Left cardiac atrium (tissue), 4 donors: ENCODE results near the gene MNT. TPM values are rescaled to one million over a fixed set of nuclear protein-coding genes. Genes with fewer than 3 reads are reported as not detected.
A peak's percentile ranks its signal among the peaks of the same experiment; 100 is the strongest.

Experiments
- ATAC-seq, 2 donors: fragments of 200-7000 bp; cut with Tn5 transposase; one replicate each; pipeline ENCODE4 v1.9.1; 2020; ENCODE audit warnings: mild to moderate bottlenecking in 2 of 2, moderate library complexity in 2 of 2
- DNase-seq: peaks from one replicate; pipeline ENCODE4 v3.0.0-alpha.2; 2020
- intact Hi-C, 2 donors: fragments of 100-400 bp; cut with DNase I; formaldehyde crosslinking; loops; one replicate each; pipeline versions ENCODE4 v1.14.1 to v1.15.1; 2022 to 2023
- total RNA-seq, 2 donors: library from RNA; stranded (reverse); fragmentation: NEBNext Ultra II Directional; extraction: Animal tissue kit (Norgen Biotek cat#: 25700); gene quantifications; one replicate each; pipeline ENCODE4 v1.2.1, GENCODE V29; 2021
- donor health status: DM: no; HTN: yes; CAD: no.
- donor health status: DM: no; HTN: yes; CAD: no; lungs with severe emphysema.
- donor health status: DM: yes; HTN: yes; CAD: no.
- donor health status: Dilated cardiomyopathy.

Gene MNT
- total RNA-seq, 2 donors from 2014 or later = 11.2 to 12.7 TPM

DNA sequence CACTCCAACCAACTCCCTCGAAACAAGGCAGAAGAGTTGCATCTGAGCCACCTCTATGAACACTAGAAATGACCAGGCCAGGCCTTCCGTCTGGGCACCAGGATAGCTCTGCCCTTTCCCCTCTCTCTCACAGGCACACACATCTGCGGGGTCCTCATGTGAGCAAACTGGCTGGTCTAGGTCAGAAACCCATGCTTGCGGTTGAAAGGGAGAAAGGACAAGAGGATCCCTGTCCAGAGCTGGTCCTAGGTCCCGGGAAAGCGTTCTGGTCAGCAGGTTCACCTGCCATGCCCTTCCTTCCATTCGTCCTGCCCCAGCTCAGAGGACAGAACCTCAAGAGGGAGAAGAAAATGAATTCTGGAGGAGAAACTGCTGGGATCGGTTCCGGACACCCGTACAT, 2.7 kb downstream of the MNT start:
- ATAC-seq (no peak), DNase-seq (no peak)
- intact Hi-C loops = no loop called here

- DNase-seq (no peak), ATAC-seq (no peak)
- intact Hi-C loops = no loop called here
These were observed 3.4 kb downstream of the MNT start for GRCh38 chr17:2397247-2398171.

DNA sequence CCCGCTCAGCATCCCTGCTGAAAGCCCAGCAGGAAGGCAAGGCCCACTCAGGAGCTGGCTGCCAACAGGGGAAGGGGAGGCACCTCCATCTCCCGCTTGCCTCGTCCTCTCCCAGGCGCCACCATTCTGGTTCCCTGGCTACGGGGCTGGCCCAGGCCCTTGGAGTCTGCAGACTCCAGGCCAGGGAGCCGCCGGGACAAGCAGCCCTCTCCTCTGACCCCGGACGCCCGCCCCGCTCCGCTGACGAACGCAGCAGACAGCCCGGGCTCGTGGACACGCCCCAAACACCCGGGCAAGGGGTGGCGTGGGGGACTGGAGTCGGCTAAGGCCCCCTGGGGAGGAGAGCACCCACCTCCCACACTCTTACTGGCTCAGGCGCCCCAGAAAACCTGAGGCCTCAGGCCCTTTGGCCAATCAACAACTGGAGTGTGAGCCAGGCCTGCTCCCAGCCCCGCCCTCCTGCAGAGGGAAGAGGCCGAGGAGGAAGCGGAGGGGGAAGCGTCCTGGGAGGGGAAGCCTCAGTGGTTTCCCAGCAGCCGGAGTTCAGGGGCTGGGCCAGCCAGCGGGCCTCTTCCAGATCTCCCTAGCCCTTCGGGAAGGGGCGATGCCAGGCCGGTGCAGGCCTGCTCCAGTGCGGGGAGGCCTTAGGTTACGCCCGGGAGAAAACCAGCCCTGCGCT, 4.2 kb downstream of the MNT start:
- intact Hi-C loops = no loop called here
- DNase-seq = peak; percentile 95

DNA sequence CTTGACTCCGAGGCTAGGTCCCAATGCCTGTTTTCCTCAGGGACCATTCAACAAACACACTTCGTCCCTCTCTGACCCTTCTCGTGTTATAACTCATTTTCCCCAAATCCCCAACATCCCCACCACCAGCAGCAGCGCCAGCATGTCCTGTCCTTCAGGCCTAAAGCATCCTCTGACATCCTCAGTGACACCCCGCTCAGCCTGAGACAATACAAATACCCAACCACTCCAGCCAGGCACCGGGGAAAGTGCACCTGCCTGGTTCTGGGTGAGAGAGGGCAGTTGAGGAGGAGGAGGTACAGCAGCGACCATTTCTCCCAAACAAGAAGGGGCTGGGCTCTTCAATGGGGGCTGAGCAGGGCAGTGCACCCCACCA, 4.7 kb downstream of the MNT start:
- DNase-seq (no peak), ATAC-seq (no peak)
- intact Hi-C loops = no loop called here

More for the DNA sequence above, 4.2 kb downstream of the MNT start:
- peak; percentile 18 to 33 for ATAC-seq

DNA sequence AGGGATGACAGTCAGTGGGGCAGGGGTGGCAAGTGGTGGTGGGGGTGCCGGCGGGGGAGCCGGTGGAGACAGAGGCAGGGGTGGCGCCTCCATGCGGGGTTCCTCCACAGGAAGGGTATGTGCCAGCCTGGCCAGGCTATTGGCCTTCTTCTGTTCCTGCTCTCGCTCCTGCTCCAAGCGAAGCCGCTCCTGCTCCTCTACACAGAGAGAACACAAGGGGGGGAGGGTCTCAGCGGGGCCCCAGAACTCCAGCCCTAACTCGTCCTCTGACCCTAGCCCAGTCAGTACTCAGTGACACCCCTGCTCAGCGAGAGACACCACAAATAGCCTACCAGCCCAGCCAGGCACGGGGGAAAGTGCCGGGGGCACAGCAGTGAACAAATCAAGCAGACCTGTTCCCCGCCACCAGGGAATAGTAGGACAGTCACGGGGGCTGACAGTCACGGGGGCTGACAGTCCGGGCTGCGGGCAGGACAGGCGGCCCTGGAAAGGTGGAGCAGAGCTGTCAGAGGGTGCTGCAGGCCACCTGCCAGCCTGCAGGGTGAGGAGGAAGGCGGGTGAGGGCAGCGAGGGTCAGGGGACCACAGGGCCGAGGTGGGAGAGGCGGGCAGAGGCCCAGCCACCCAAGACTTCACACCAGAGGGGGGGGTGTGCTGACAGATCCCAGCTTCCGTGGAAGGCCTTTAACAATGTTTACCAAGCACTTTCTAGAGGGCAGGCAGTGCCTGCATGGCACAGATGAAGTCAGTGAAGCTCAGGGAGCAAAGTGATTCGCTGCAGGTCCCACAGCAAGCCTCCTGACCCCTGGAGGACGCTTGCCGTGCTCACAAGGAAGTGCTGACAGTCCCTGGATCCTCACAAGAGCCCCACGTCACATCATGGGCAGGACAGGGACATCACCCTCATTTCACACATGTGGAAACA, 5.3 kb downstream of the MNT start:
- DNase-seq = no peak
- intact Hi-C loops = no loop called here

DNA sequence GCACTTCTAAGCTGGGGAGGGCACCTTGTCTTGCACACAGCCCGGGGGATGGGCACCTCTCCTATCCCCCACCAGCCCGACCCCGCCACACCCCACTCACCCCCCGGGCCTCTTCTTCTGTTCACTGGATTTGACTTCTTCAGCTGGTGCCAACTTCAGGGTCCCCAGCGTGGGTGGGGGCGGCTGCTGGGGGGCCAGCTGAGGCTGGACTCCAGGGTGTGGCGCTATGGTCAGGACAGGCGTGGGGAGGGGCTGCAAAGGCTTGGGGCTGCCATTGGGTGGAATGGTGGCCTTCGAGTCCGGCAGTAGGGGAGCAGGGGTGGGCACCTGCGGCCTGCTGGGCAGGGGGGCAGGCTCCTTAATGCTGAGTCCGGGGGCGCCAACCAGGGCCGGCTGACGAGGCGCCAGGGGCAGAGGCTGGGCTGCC, 6.1 kb downstream of the MNT start:
- no peak for DNase-seq
- intact Hi-C loops = no loop called here

More for the DNA sequence above, 5.3 kb downstream of the MNT start:
- no peak for ATAC-seq

DNA sequence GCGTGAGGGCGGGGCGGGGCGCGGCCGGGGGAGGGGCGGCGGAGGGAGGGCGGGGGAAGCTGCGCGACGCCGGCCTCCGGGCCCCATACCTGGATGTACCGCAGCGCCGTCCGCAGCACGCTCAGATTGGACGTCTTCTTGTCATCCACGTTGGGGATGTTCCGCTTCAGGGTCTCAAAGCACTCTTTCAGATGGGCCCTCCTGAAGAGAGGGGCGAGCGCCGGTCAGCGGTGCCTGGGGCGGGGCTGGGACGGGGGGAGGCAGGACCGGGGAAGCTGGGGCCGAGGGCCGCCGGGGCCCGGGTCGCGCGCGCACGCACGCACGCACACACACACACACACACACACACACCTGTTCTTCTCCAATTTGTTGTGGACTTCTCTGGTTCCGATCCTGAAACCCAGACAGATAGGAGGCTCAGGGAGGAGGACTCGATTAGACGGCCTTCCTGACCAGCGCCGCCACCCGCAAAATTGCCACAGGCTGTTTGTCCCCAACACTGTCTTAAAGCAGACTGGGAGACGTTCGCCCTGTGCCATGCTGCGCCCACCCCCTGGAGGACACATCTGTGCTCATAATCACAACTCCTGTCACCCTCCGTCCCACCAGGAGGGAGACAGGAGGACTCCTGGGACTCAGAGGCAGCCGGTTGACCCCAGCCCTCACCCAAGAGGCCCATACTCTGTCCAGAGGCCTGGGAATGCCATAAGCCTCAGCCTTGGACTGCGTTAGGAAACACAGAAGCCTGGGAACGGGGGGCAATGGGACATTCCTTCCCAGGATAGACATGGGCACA, 6.7 kb downstream of the MNT start:
- intact Hi-C loops = no loop called here
- ATAC-seq = no peak
- DNase-seq = no peak

More for the DNA sequence above, 6.1 kb downstream of the MNT start:
- no peak for ATAC-seq

DNA sequence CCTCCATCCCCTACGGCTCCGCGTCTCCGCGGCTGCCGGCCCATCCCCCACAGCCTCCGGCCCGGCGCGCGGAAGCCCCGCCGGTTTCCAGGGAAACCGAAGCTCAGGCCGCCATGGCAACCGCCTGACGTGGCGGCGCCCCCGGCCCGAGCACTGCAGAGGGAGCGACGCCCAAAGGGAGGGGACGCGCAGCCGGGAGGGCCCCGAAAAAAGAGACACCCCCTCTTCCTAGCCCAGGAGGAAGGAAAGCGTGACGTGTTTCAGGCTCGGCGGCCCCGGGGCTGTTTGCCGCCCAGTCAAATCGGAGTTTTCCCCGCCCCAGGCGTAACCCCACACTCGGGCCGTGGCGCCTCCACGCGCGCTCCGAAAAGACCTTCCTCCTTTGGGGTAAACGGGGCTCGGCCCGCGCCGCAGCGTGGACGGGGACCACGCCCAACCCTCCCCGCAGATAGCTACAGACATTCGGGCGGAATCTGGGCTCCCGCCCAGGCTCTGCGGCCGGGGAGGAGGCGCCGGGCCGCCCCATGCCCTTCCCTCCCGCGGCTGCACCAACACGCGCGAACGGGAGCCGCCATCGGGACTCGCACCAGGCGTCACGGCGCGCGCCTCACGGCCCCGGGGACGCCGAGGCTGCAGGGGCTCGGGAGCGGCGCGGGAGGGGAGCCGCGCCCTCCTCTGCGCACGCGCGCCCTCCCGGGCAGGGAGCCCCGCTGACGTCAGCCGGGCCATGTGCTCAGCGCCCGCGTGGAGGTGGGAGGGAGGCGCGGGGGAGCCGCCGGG, 7.5 kb downstream of the MNT start:
- intact Hi-C loops = no loop called here
- ATAC-seq (peak; percentile 61 to 62), DNase-seq (peak; percentile 93)

DNA sequence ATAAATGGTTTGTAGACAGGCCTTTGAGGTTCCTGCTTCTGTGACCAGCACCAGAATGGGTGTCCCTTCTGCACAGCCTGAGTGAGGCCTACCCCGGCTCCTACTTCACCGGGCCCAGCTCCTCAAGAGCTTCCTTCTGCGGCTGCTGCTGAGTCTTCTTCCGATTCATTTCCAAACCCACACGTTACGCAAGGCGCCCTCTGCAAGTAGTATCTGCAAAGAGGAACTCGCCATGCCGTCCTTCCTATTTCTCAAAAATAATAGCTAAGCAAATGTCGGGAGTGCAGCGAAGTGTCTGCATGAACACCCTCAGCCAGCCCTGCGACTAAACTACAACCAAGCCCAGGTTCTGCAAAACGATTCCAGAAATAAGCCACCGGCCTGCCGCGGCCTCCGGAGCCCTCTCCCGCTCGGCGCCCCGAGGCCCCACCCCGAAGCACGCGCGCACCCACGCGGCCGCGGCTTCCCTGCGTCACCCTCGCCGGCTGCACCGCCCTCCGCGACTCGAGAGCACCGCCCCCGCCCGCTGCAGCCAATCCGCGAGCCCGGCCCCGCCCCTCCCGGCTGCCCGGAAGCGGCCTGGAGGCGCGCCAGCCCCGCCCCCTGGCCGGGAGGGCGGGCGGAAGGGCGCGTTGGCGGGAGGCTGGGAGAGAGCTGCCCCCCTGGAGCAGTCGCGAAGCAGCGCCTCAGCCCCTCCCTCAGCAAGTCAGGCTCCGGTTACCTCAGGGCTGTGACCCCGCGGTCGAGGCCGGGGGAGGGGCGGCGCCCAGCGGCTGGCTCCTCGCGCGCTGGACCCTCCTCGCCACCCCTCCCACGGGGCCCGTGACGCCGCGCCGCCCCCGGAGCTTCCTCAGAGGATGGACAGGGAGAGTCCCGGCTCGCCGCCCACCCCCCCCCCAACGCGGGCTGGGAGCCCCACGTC, 8.3 kb downstream of the MNT start:
- ATAC-seq = peak; percentile 75 to 77
- peak; percentile 97 for DNase-seq
- intact Hi-C loops = no loop called here

DNA sequence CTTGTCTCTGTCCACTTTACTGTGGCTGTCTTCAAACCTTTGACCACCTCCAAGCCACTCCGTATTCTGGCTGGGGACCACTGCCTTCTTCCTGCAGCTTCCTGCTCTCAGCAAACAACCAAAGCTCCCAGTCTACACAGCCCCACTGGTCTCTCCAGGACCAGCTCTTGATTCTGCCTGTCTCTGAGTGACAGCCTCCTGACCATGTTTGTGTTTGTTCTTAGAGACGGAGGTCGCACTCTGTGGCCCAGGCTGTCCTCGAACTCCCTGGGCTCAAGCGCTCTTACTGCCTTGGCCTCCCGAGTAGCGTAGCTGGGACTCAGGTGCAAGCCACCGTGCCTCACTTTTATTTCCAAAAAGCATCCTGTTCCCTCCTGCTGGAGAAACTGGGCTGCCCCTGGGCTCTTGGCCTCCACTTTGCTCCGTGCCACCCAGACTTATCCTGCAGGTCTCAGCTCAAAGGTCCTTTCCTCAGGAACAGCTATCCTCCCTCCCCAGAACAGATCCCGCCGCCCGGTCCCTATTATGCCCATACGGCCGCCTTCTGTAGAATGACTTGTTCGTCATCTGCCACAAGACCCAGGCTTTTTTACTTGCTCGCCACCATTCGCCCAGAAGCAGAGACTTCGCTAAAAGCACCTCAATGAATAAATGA, 9.1 kb downstream of the MNT start:
- no peak for DNase-seq
- no peak for ATAC-seq
- intact Hi-C loops = no loop called here

DNA sequence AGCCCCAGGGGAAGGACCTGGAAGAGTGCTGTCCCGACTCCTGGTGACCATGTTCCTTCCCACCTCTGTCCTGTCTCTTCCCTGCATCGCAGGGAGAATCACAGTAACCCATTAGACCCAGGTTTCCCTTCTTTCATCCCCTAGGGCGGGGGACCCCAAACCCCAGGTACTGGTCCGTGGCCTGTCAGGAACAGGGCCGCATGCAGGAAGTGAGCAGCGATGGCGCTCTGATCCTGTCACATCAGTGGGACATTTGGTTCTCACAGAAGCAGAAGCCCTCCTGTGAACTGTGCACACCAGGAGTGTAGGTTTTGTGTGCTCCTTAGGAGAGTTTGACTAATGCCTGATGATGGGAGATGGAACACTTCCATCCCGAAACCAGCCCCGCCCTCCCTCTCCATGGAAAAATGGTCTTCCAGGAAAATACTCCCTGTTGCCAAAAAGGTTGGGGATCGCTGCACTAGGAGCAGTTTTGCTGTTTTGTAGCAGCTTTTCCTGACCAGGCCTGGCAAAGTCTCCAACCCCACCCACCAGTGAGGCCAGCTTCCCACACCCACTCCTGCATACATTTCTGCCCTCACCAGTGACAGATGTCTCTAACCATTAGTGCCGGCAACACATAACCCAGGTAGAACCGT, 10.5 kb downstream of the MNT start:
- no peak for ATAC-seq
- DNase-seq = peak; percentile 58
- intact Hi-C loops = no loop called here

- DNase-seq (no peak), ATAC-seq (no peak)
- intact Hi-C loops = no loop called here
These were observed 12.2 kb downstream of the MNT start for GRCh38 chr17:2388683-2389055.

DNA sequence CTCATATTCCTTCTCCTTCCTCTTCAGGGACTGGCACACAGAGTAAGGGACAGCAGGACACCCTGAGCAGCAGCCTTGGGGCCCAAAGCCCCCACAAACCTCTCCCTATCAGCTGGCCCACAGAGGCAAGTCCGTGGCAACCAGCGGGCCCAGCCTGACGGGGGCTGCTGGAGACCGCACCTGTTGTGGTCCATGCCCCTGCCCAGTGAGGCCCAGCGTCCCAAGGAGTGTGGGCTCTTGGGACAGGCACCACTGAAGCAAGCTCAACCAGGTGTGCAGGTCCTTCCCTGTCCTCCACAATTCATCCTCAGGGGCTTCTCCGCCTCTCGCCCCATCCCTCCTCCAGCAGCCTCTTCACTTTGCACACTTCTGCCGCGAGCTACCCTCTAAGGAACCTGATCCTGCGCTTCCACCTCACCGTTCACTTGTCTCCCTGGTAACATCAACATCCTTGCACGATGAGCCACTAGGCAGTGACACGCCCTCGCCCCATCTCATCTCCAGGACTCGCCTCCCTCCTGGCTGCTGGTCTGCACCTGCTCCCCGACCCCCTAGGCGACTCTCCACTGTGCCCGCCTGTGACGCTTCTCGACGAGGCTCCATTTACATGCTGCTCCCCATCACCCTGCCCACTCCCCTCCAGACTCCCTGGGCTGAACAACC, 12.7 kb downstream of the MNT start:
- intact Hi-C loops = no loop called here
- no peak for DNase-seq
- ATAC-seq = no peak

GRCh38 chr17:2387086-2388019, 13.5 kb downstream of the MNT start:
- no peak for ATAC-seq
- intact Hi-C loops = no loop called here
- DNase-seq = no peak
